Mucosa of descending colon (tissue), 3 donors: ENCODE results near the gene RMI2. TPM values are rescaled to one million over a fixed set of nuclear protein-coding genes. Genes with fewer than 3 reads are reported as not detected.

ENCODE experiments used
- ATAC-seq: fragments of 200-7000 bp; cut with Tn5 transposase; one replicate; pipeline ENCODE4 v1.9.1; 2020; ENCODE audit warnings: mild to moderate bottlenecking, moderate library complexity
- DNase-seq, 3 donors: peaks; one replicate each; pipeline ENCODE4 v3.0.0-alpha.2; 2020
- H3K36me3 ChIP-seq: fragments of 200-600 bp; one replicate; pipeline ENCODE4 v1.8.0; 2021; ENCODE audit warnings: low read depth, mild to moderate bottlenecking
- H3K4me1 ChIP-seq: fragments of 200-600 bp; one replicate; pipeline ENCODE4 v1.8.0; 2021; ENCODE audit warnings: low read depth, mild to moderate bottlenecking
- H3K4me3 ChIP-seq: fragments of 200-600 bp; one replicate; pipeline ENCODE4 v1.8.0; 2021; ENCODE audit warnings: mild to moderate bottlenecking
- H3K9me3 ChIP-seq: fragments of 200-600 bp; one replicate; pipeline ENCODE4 v1.8.0; 2021; ENCODE audit warnings: mild to moderate bottlenecking
- intact Hi-C, 2 donors: fragments of 100-400 bp; cut with DNase I in 1 of 2; cut with micrococcal nuclease in 1 of 2; formaldehyde crosslinking; loops; one replicate each; pipeline versions ENCODE4 v1.11.0 to v1.11.1; 2022; cut with DNase I, micrococcal nuclease
- total RNA-seq, 3 donors: library from RNA; stranded (reverse); fragmentation: NEBNext Ultra II Directional in 2 of 3; extraction: Animal tissue kit (Norgen Biotek cat#: 25700) in 2 of 3; gene quantifications; one replicate each; pipeline versions ENCODE4 v1.2.1 to v1.2.4, GENCODE V29; 2021 to 2023
- TF ChIP-seq, protein P1 (sequence below): fragments of 200-600 bp; IDR thresholded peaks from one replicate; pipeline ENCODE4 v1.8.0; 2022; ENCODE audit warnings: antibody characterized with exemption, mild to moderate bottlenecking
- donor health status: DM: no; HTN: no; CAD: no; lungs with moderate emphysema.
- donor health status: DM: no; HTN: no; CAD: no.
- donor health status: DM: no; HTN: yes; CAD: no.

RMI2 gene
- total RNA-seq, 3 donors from 2014 or later, result 2.1 to 12.1 (median 7.0) TPM

DNA sequence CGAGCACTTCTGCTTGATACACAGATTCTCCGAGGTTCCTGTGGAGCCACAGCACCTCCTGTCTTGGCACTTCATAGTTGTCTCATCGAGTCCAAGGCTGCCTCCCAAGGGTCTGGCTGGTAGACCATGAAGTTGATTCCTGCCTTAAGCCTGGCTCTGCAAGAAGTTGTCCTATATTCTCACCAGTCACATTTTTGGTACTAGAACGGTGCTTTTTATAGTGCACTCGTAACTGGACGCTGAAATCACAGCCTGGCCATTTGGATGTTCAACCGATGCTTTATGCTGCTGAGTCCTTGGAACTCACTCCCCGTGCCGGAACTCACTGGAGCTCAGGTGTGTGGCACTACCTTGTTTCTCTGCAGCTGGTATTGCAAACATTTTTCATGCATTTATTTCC is 35.6 kb downstream of the RMI2 start:
- ATAC-seq (no peak), DNase-seq (no peak)
- no peaks in the 10 kb centered on the region for H3K9me3 ChIP-seq
- no peaks in the 10 kb centered on the region for H3K36me3 ChIP-seq
- intact Hi-C loops, result no loop called here
- H3K4me3 ChIP-seq, result no peak overlapping the region
- TF ChIP-seq, protein P1, sequence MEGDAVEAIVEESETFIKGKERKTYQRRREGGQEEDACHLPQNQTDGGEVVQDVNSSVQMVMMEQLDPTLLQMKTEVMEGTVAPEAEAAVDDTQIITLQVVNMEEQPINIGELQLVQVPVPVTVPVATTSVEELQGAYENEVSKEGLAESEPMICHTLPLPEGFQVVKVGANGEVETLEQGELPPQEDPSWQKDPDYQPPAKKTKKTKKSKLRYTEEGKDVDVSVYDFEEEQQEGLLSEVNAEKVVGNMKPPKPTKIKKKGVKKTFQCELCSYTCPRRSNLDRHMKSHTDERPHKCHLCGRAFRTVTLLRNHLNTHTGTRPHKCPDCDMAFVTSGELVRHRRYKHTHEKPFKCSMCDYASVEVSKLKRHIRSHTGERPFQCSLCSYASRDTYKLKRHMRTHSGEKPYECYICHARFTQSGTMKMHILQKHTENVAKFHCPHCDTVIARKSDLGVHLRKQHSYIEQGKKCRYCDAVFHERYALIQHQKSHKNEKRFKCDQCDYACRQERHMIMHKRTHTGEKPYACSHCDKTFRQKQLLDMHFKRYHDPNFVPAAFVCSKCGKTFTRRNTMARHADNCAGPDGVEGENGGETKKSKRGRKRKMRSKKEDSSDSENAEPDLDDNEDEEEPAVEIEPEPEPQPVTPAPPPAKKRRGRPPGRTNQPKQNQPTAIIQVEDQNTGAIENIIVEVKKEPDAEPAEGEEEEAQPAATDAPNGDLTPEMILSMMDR, result no peak
- no peaks in the 10 kb centered on the region for H3K4me1 ChIP-seq

DNA sequence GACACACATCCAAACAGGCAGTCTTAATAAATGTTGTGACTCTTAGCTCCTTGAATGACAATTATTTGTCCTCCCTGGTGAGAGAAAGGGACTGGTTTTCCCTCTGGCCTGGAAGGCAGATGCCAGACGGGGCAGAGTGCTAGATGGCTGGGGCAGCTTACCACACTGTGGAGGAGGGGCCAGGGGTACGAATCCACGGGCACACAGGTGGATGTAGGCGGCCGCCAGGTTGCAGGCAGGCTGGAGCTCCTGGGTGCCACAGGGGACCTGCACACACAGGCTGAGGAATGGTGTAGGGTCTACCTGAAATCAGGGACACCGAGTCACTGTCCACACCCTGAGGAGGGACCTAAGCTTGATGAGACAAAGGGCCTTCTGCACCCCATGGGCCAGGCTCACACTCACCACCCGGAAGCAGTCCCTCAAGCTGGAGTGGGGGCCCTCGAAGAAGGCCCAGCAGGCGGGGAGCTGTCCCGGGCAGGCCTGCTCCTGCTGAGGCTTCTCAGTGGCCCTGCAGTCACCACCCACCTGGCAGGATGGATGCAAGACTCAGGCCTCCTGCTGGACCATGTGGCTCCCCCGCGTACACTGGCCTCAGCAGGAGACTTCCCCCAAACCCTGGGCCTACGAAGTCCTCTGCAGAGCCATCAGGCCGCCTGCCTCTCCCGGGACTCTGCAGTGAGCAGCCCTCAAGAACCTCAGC is 38.4 kb downstream of the RMI2 start:
- no peaks in the 10 kb centered on the region for H3K36me3 ChIP-seq
- no peak overlapping the region for H3K4me3 ChIP-seq
- ATAC-seq (no peak), DNase-seq (peak in 1 of 3 donors; percentile 33)
- intact Hi-C loops, result no loop called here
- no peaks in the 10 kb centered on the region for H3K9me3 ChIP-seq
- TF ChIP-seq, protein P1, result no peak
- no peaks in the 10 kb centered on the region for H3K4me1 ChIP-seq

DNA sequence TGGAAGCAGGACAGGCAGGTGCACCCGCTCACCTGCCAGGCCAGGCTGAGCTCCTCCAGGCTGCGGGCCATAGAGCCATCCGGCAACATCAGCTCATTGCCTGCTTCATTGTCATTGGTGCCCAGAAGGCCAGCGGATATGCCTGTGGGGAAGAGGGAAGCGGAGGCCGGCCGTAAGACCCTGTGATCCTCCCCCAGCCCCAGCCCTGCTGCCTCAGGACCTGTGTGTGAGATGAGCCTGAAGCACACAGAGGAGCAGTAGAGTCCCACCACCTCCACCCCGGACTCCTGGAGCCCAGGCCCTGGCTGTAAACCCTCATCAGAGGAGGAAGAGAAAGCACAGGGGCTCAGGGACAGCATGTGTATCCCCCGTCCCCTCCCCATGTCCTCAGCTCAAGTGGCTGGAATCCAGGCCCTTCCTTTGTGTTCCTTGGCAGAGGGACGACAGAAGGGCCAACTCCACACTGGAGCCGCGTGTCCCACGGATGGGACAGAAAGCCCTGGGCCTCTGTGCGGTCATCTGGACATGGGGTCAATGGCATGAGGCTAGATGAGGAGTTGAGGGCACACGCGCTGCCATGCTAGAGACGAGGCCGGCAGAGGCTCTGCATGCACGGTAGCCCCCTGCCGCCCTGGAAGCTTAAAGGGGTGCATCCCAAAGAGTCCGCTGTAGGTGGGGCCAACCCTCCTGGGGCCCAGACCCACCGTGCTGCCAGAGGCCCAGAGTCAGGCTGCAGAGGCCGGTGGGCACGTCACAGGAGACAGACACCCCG is 39.1 kb downstream of the RMI2 start:
- TF ChIP-seq, protein P1, result no peak
- ATAC-seq (no peak), DNase-seq (peak in 1 of 3 donors; percentile 33)
- H3K9me3 ChIP-seq, result no peaks in the 10 kb centered on the region
- H3K4me1 ChIP-seq, result no peaks in the 10 kb centered on the region
- H3K36me3 ChIP-seq, result no peaks in the 10 kb centered on the region
- intact Hi-C loops, result no loop called here
- no peak overlapping the region for H3K4me3 ChIP-seq

DNA sequence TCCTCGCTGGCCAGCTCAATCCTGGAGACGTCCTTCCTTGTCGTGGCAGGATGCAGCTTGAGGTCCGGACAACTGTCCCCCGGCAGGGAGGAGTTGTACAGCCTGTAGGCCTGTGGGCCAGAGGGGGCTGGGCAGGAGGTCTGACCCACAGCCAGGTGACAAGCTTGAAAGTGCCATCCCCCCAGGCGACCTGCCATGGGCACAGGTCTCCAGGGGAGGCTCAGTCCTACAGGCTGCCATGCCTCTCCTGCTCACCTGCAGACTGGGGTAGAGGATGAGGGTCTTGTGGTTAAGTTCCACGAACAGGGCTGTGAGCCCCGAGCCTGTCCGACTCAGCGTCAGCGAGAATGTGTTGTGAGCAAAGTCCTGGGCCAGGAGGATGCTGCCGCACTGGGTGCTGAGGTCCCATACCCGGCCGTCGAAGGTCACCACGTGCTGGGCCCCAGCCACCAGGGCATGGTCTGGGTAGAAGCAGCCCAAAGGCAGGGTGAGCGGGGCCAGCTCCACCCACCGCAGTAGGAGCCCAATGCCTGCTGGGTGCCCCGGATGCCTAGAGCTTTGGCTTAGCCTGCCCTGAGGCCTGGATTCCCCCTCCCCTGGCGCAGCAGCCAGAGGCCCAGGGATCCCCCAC is 39.8 kb downstream of the RMI2 start:
- no peak overlapping the region for H3K4me3 ChIP-seq
- intact Hi-C loops, result no loop called here
- H3K36me3 ChIP-seq, result no peaks in the 10 kb centered on the region
- ATAC-seq (no peak), DNase-seq (no peak)
- no peaks in the 10 kb centered on the region for H3K4me1 ChIP-seq
- no peaks in the 10 kb centered on the region for H3K9me3 ChIP-seq
- TF ChIP-seq, protein P1, result no peak

DNA sequence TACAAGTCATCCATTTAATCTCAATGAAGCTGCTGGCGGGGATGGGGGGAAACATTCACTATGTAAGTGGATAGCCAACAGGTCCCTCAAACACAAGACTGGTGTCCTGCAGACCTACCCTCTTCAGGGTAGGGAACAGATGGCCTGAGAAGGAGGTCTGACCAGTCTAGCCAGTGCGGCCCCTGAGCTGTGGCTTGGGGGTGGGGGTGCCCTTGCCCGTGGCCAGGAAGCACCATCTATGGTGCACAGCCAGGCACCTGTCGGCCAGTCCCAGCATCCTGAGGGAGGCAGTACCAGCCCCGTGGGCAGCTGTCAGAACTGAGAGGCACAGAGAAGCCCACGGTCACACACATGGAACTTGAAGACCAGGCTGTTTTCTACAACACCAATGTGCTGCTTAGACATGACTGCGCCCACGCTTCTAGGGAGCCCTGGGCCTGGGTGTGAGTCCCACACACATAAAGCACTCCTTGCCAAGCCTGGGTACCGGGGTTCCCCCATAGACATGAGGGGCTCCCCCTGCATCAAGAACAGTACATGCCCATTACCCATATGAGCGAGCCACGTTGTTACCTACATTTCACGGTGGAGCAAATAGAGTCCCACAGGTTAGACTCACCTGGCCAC is 40.9 kb downstream of the RMI2 start:
- no peaks in the 10 kb centered on the region for H3K4me1 ChIP-seq
- no peaks in the 10 kb centered on the region for H3K9me3 ChIP-seq
- TF ChIP-seq, protein P1, result no peak
- DNase-seq (no peak), ATAC-seq (no peak)
- H3K36me3 ChIP-seq, result no peaks in the 10 kb centered on the region
- H3K4me3 ChIP-seq, result no peak overlapping the region
- intact Hi-C loops, result no loop called here
